ENCODE measurements around the gene OR11H7.
"Not testable (repeated sequence)": the region's sequence is repeated elsewhere in the genome, so short reads cannot be mapped to it uniquely, and the experiment has no call there.

Gene OR11H7

DNA sequence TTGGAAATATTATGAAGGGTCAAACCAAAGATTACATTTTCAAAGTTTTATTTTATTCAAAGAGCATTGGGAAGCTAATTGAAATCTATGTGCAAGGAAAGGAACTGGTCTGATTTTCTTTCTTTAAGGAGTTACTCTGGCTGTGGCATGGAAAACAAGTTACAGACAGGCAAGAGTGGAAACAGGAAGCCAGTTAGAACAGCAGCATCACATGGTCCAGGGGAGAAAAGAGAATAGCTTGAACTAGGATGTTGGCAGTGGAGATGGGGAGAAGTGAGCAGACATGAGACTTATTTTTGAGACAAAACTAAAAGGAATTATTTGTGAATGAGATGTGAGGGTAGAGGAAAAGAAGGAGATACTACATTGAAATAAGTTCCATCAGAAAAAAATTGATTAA, 34.7 kb upstream of the OR11H7 start:
- Histone ChIP-seq H3K4me3 (ENCODE audit: low read length) (no peak overlapping the region), H3F3A (ENCODE audit: insufficient read depth, low read length) (no peaks in the 10 kb centered on the region), H3K9ac (ENCODE audit: low read length) (no peak overlapping the region), H4K20me1 (ENCODE audit: insufficient read depth, low read length) (no peaks in the 10 kb centered on the region), H3K9me3 (replicated peaks; ENCODE audit: insufficient read depth, low read length) (no peaks in the 10 kb centered on the region), H3K4me1 (ENCODE audit: low read length) (no peaks in the 10 kb centered on the region), H3K4me2 (ENCODE audit: low read depth, low read length) (no peak overlapping the region), H2AFZ (ENCODE audit: low read length) (no peak overlapping the region), H3K27ac (ENCODE audit: low read length) (no peak overlapping the region), H3K36me3 (replicated peaks; ENCODE audit: insufficient read depth, low read length) (no peaks in the 10 kb centered on the region), H3K27me3 (replicated peaks; ENCODE audit: insufficient read depth, low read length) (no peaks in the 10 kb centered on the region), H3K9me2 (replicated peaks; ENCODE audit: insufficient read depth, low read length) (no peaks in the 10 kb centered on the region), H3K79me2 (ENCODE audit: low read length) (no peaks in the 10 kb centered on the region)
- no peak for DNase-seq
- TF ChIP-seq EZH2phosphoT487 (IDR thresholded peaks at IDR 0.05; ENCODE audit: low read length) (no peak), EZH2 (optimal IDR thresholded peaks at IDR 0.05; ENCODE audit: low read depth, low read length) (no peak)
- TF ChIP-seq, protein P1, sequence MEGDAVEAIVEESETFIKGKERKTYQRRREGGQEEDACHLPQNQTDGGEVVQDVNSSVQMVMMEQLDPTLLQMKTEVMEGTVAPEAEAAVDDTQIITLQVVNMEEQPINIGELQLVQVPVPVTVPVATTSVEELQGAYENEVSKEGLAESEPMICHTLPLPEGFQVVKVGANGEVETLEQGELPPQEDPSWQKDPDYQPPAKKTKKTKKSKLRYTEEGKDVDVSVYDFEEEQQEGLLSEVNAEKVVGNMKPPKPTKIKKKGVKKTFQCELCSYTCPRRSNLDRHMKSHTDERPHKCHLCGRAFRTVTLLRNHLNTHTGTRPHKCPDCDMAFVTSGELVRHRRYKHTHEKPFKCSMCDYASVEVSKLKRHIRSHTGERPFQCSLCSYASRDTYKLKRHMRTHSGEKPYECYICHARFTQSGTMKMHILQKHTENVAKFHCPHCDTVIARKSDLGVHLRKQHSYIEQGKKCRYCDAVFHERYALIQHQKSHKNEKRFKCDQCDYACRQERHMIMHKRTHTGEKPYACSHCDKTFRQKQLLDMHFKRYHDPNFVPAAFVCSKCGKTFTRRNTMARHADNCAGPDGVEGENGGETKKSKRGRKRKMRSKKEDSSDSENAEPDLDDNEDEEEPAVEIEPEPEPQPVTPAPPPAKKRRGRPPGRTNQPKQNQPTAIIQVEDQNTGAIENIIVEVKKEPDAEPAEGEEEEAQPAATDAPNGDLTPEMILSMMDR (IDR thresholded peaks at IDR 0.05; ENCODE audit: low read length) = no peak

DNA sequence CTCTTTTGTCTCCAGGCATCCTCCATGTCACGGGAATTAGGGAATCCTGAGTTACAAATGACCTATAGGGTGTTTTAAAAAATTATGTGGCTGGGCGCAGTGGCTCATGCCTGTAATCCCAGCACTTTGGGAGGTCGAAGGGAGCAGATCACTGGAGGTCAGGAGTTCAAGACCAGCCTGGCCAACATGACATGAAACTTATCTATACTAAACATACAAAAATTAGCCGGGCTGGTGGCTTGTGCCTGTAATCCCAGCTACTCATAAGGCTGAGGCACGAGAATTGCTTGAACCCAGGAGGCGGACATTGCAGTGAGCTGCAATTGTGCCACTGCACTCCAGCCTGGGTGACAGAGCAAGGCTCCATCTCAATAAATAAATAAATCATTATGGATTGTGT, 33.6 kb upstream of the OR11H7 start:
- H3K4me3 ChIP-seq (ENCODE audit: low read length); H3K9me3 ChIP-seq (replicated peaks; ENCODE audit: insufficient read depth, low read length); H3K79me2 ChIP-seq (ENCODE audit: low read length); H2AFZ ChIP-seq (ENCODE audit: low read length); H3K27me3 ChIP-seq (replicated peaks; ENCODE audit: insufficient read depth, low read length); H3K9me2 ChIP-seq (replicated peaks; ENCODE audit: insufficient read depth, low read length); DNase-seq; H3F3A ChIP-seq (ENCODE audit: insufficient read depth, low read length); H3K4me2 ChIP-seq (ENCODE audit: low read depth, low read length); H3K27ac ChIP-seq (ENCODE audit: low read length); H3K36me3 ChIP-seq (replicated peaks; ENCODE audit: insufficient read depth, low read length); H3K9ac ChIP-seq (ENCODE audit: low read length); H3K4me1 ChIP-seq (ENCODE audit: low read length); H4K20me1 ChIP-seq (ENCODE audit: insufficient read depth, low read length): not testable (repeated sequence)

DNA sequence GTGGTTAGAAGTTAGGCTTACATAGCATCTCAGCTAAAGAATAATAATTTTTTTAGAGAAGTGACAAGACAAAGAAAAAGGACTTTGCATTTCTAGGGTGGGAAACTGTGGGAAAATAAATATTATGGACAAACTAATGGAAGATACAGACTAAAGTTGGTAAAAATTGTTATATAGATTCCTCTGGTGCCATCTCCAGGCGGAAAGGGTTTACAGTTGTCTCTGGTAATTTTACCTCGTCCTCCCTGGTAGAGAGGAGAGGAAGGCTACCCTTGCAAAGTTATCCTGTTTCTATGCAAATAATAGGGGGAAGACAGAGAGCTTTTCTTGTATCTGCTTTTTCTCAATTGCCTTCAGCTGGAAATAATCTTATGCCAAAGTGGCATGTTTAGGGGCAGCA, 32.9 kb upstream of the OR11H7 start:
- TF ChIP-seq EZH2phosphoT487 (IDR thresholded peaks at IDR 0.05; ENCODE audit: low read length) (no peak), EZH2 (optimal IDR thresholded peaks at IDR 0.05; ENCODE audit: low read depth, low read length) (no peak)
- TF ChIP-seq, protein P1 (IDR thresholded peaks at IDR 0.05; ENCODE audit: low read length) = no peak
- no peak overlapping the region for H3K27ac ChIP-seq (ENCODE audit: low read length)
- H3K4me3 ChIP-seq (ENCODE audit: low read length) = no peak overlapping the region
- no peaks in the 10 kb centered on the region for H3K9me2 ChIP-seq (replicated peaks; ENCODE audit: insufficient read depth, low read length)
- no peaks in the 10 kb centered on the region for H3K9me3 ChIP-seq (replicated peaks; ENCODE audit: insufficient read depth, low read length)
- H3K4me1 ChIP-seq (ENCODE audit: low read length) = no peaks in the 10 kb centered on the region
- no peaks in the 10 kb centered on the region for H3K36me3 ChIP-seq (replicated peaks; ENCODE audit: insufficient read depth, low read length)
- H3K79me2 ChIP-seq (ENCODE audit: low read length) = no peaks in the 10 kb centered on the region
- no peaks in the 10 kb centered on the region for H3F3A ChIP-seq (ENCODE audit: insufficient read depth, low read length)
- no peak overlapping the region for H3K9ac ChIP-seq (ENCODE audit: low read length)
- no peaks in the 10 kb centered on the region for H3K27me3 ChIP-seq (replicated peaks; ENCODE audit: insufficient read depth, low read length)
- H3K4me2 ChIP-seq (ENCODE audit: low read depth, low read length) = no peak overlapping the region
- no peaks in the 10 kb centered on the region for H4K20me1 ChIP-seq (ENCODE audit: insufficient read depth, low read length)
- H2AFZ ChIP-seq (ENCODE audit: low read length) = no peak overlapping the region
- no peak for DNase-seq

DNA sequence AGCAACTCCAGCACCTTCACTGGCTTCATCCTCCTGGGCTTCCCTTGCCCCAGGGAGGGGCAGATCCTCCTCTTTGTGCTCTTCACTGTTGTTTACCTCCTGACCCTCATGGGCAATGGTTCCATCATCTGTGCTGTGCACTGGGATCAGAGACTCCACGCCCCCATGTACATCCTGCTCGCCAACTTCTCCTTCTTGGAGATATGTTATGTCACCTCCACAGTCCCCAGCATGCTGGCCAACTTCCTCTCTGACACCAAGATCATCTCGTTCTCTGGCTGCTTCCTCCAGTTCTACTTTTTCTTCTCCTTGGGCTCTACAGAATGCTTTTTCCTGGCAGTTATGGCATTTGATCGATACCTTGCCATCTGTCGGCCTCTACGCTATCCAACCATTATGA, 31.3 kb upstream of the OR11H7 start:
- Histone ChIP-seq H3K36me3 (replicated peaks; ENCODE audit: insufficient read depth, low read length) (no peaks in the 10 kb centered on the region), H3K27ac (ENCODE audit: low read length) (no peak overlapping the region), H4K20me1 (ENCODE audit: insufficient read depth, low read length) (no peaks in the 10 kb centered on the region), H3K9me2 (replicated peaks; ENCODE audit: insufficient read depth, low read length) (no peaks in the 10 kb centered on the region), H3K4me2 (ENCODE audit: low read depth, low read length) (no peak overlapping the region), H3K9ac (ENCODE audit: low read length) (no peak overlapping the region), H3K4me1 (ENCODE audit: low read length) (no peaks in the 10 kb centered on the region), H3K27me3 (replicated peaks; ENCODE audit: insufficient read depth, low read length) (no peaks in the 10 kb centered on the region), H2AFZ (ENCODE audit: low read length) (no peak overlapping the region), H3K4me3 (ENCODE audit: low read length) (no peak overlapping the region), H3K9me3 (replicated peaks; ENCODE audit: insufficient read depth, low read length) (no peaks in the 10 kb centered on the region), H3K79me2 (ENCODE audit: low read length) (no peaks in the 10 kb centered on the region), H3F3A (ENCODE audit: insufficient read depth, low read length) (no peaks in the 10 kb centered on the region)
- TF ChIP-seq, protein P1 (IDR thresholded peaks at IDR 0.05; ENCODE audit: low read length) = no peak
- TF ChIP-seq EZH2phosphoT487 (IDR thresholded peaks at IDR 0.05; ENCODE audit: low read length) (no peak), EZH2 (optimal IDR thresholded peaks at IDR 0.05; ENCODE audit: low read depth, low read length) (no peak)
- DNase-seq = no peak
